NCI-H69 (cell line): Measurements from ENCODE around the gene ZNF646.

Experiments used
- DNase-seq: peaks from one replicate; lab custom pipeline; 2025; lab: John Stamatoyannopoulos, UW

Gene ZNF646

GRCh38 chr16:31130899-31131298, 56.7 kb downstream of the ZNF646 start:
- no peak for DNase-seq

- no peak for DNase-seq
These were observed 57.2 kb downstream of the ZNF646 start for GRCh38 chr16:31131416-31131815.

- DNase-seq = no peak
These were observed 57.6 kb downstream of the ZNF646 start for GRCh38 chr16:31131841-31132271.

GRCh38 chr16:31132303-31132979, 58.2 kb downstream of the ZNF646 start:
- no peak for DNase-seq

GRCh38 chr16:31133046-31133501, 58.9 kb downstream of the ZNF646 start:
- no peak for DNase-seq
